Glutamatergic neuron (in vitro differentiated cells): ENCODE measurements around the gene EML2. TPM values are rescaled to one million over a fixed set of nuclear protein-coding genes. Genes with fewer than 3 reads are reported as not detected.

Experiments used
- DNase-seq: peaks from one replicate; pipeline ENCODE4 v3.0.0; 2022
- H3K27ac Mint-ChIP-seq: one replicate; pipeline ENCODE4 v1.8.0; 2020; ENCODE audit warnings: mild to moderate bottlenecking, mixed read lengths, inconsistent platforms; ENCODE audit not compliant: unreplicated experiment
- H3K27me3 Mint-ChIP-seq: one replicate; pipeline ENCODE4 v1.8.0; 2020; ENCODE audit warnings: mild to moderate bottlenecking, moderate library complexity, mixed read lengths, inconsistent platforms; ENCODE audit not compliant: unreplicated experiment
- H3K36me3 Mint-ChIP-seq: one replicate; pipeline ENCODE4 v1.8.0; 2020; ENCODE audit warnings: mild to moderate bottlenecking, mixed read lengths, inconsistent platforms; ENCODE audit not compliant: unreplicated experiment
- H3K4me1 Mint-ChIP-seq: one replicate; pipeline ENCODE4 v1.8.0; 2020; ENCODE audit warnings: mild to moderate bottlenecking, low read depth, mixed read lengths, inconsistent platforms; ENCODE audit not compliant: unreplicated experiment
- H3K4me3 Mint-ChIP-seq: one replicate; pipeline ENCODE4 v1.8.0; 2020; ENCODE audit warnings: mild to moderate bottlenecking, mixed read lengths, inconsistent platforms; ENCODE audit not compliant: unreplicated experiment
- H3K9me3 Mint-ChIP-seq: one replicate; pipeline ENCODE4 v1.8.0; 2020; ENCODE audit warnings: mild to moderate bottlenecking, moderate library complexity, mixed read lengths, inconsistent platforms; ENCODE audit not compliant: unreplicated experiment
- microRNA-seq: library from miRNA; unstranded; fragments of <30 nt; microRNA quantifications from one replicate; pipeline ENCODE4, GENCODE V29; 2020; ENCODE audit not compliant: unreplicated experiment
- total RNA-seq: library from RNA; stranded (reverse); fragmentation: NEBNext Ultra II Directional; extraction: Animal tissue kit (Norgen Biotek cat#: 25700); gene quantifications from one replicate; pipeline ENCODE4 v1.2.1, GENCODE V29; 2021; ENCODE audit not compliant: unreplicated experiment
- TF ChIP-seq, protein P1 (sequence below): fragments of 200-600 bp; sonication (generic); IDR thresholded peaks from one replicate; pipeline ENCODE4 v1.5.0; 2021; ENCODE audit not compliant: partially characterized antibody, unreplicated experiment

The EML2 gene
- total RNA-seq, 1 donor from 2014 or later = 53.2 TPM

DNA sequence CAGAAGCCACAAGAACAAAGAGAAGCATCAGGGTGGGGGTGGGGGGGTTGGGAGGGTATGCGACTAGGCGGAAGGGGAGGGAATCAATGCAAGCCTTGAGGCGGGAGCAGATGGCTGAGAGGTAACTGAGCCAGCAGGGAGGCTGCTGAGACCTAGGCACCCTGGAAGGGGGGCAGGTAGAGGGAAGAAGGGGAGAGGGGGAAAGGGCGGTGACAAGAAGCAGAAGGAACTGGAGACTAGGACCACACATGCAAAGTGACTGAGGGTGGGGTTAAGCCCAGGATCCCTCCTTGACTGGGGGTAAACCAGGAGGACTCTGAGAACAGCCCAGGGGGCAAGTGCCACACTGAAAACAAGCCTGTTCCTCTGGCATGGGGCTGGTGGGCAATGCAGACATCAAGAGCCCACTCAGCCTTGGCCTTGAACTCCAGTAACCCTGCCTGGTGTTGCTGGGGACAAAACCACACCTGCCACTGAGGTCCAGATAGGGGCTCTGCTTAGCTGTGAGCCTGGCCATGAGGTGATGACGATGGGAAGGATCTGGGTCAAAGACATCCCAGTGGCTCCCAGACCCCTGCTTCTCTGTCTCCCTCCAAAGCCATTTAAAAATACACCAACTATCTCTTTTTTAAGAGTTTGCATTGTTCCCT is 74.9 kb downstream of the EML2 start:
- H3K9me3 Mint-ChIP-seq = no peaks in the 10 kb centered on the region
- peaks cover 3% of the 10 kb centered on the region for H3K4me1 Mint-ChIP-seq
- TF ChIP-seq, protein P1, sequence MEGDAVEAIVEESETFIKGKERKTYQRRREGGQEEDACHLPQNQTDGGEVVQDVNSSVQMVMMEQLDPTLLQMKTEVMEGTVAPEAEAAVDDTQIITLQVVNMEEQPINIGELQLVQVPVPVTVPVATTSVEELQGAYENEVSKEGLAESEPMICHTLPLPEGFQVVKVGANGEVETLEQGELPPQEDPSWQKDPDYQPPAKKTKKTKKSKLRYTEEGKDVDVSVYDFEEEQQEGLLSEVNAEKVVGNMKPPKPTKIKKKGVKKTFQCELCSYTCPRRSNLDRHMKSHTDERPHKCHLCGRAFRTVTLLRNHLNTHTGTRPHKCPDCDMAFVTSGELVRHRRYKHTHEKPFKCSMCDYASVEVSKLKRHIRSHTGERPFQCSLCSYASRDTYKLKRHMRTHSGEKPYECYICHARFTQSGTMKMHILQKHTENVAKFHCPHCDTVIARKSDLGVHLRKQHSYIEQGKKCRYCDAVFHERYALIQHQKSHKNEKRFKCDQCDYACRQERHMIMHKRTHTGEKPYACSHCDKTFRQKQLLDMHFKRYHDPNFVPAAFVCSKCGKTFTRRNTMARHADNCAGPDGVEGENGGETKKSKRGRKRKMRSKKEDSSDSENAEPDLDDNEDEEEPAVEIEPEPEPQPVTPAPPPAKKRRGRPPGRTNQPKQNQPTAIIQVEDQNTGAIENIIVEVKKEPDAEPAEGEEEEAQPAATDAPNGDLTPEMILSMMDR = no peak
- H3K36me3 Mint-ChIP-seq = no peaks in the 10 kb centered on the region
- no peak overlapping the region for H3K27ac Mint-ChIP-seq
- DNase-seq = no peak
- no peaks in the 10 kb centered on the region for H3K27me3 Mint-ChIP-seq
- H3K4me3 Mint-ChIP-seq = no peak overlapping the region

DNA sequence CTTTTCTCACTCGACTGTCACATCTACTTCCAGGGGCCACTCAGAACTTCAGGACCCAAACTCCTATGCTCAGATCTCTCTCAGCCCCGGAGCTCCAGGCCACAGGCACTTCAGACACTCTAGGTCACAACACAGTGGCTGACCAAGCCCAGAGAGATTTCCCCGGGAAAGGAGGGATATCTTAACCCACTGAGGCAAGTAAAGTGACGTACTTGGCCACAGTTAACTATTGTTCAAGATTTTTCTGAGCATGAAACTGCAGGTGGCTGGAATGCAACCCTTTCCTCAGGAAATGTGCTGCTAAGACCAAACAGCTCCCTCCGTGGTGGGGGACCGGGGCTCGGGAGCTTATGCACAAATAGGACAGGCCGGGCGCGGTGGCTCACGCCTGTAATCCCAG is 78.5 kb downstream of the EML2 start:
- H3K4me3 Mint-ChIP-seq = no peak overlapping the region
- no peaks in the 10 kb centered on the region for H3K9me3 Mint-ChIP-seq
- H3K4me1 Mint-ChIP-seq = peaks cover 12% of the 10 kb centered on the region
- no peak for DNase-seq
- TF ChIP-seq, protein P1 = no peak
- no peaks in the 10 kb centered on the region for H3K36me3 Mint-ChIP-seq
- H3K27ac Mint-ChIP-seq = no peak overlapping the region
- H3K27me3 Mint-ChIP-seq = no peaks in the 10 kb centered on the region

DNA sequence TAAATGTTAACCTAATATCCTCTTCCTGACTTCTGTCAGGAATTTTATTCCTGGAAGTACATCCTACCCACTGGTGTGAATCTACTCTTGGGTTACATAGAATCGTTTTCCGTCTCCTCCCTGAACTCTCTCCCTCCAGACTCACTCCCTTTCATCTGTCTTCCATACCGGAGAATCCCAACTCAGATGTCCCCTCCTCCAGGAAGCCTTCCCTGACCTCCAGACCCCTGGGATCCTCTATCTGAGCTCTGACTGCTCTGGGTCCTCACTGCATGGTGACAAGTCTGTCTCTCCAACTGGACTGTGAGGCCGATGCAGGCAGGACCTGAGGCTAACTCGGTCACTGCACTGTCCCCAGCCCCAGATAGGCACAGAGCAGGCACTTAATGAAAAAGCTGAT is 79.2 kb downstream of the EML2 start:
- no peak overlapping the region for H3K27ac Mint-ChIP-seq
- no peaks in the 10 kb centered on the region for H3K9me3 Mint-ChIP-seq
- no peak for DNase-seq
- H3K4me1 Mint-ChIP-seq = peaks cover 12% of the 10 kb centered on the region
- H3K36me3 Mint-ChIP-seq = no peaks in the 10 kb centered on the region
- no peaks in the 10 kb centered on the region for H3K27me3 Mint-ChIP-seq
- no peak overlapping the region for H3K4me3 Mint-ChIP-seq
- TF ChIP-seq, protein P1 = no peak

Small RNAs within 50 kb of the gene (microRNA-seq; reads per million reads assigned to microRNA genes)
- gene MIR330 = 984 reads per million, percentile 89 among the genes with 10 or more reads in this experiment
- not detected for gene MIR642A
- not detected for gene MIR642B

Other genes starting within 250 kb of the EML2 start
- gene PPP1R13L, start 234.3 kb downstream of the EML2 start, total RNA-seq = 0.93 TPM
- gene POLR1G, start 232.8 kb downstream of the EML2 start, total RNA-seq = 4.3 TPM
- 65.7 TPM for gene ERCC1, start 215.5 kb downstream of the EML2 start, total RNA-seq
- not detected for gene FOSB, start 171.4 kb downstream of the EML2 start, total RNA-seq
- 179 TPM for gene RTN2, start 142.3 kb downstream of the EML2 start, total RNA-seq
- gene PPM1N, start 141.0 kb downstream of the EML2 start, total RNA-seq = 6.6 TPM
- gene VASP, start 131.9 kb downstream of the EML2 start, total RNA-seq = 73.6 TPM
- gene OPA3, start 54.6 kb downstream of the EML2 start, total RNA-seq = 10.5 TPM
- not detected for gene GPR4, start 37.2 kb downstream of the EML2 start, total RNA-seq
- gene GIPR, start 28.8 kb upstream of the EML2 start, total RNA-seq = 36.4 TPM
- 264 TPM for gene SNRPD2, start 52.6 kb upstream of the EML2 start, total RNA-seq
- 2.6 TPM for gene QPCTL, start 53.3 kb upstream of the EML2 start, total RNA-seq
- 20.4 TPM for gene FBXO46, start 91.5 kb upstream of the EML2 start, total RNA-seq
- not detected for gene MEIOSIN, start 94.0 kb upstream of the EML2 start, total RNA-seq
- gene SIX5, start 129.9 kb upstream of the EML2 start, total RNA-seq = 2.0 TPM
- 107 TPM for gene DMPK, start 143.1 kb upstream of the EML2 start, total RNA-seq
- gene DMWD, start 153.4 kb upstream of the EML2 start, total RNA-seq = 123 TPM
- gene RSPH6A, start 175.9 kb upstream of the EML2 start, total RNA-seq = 0.61 TPM
- 78.1 TPM for gene SYMPK, start 223.8 kb upstream of the EML2 start, total RNA-seq
- 1.0 TPM for gene FOXA3, start 224.9 kb upstream of the EML2 start, total RNA-seq
- gene IRF2BP1, start 246.7 kb upstream of the EML2 start, total RNA-seq = 19.2 TPM